HG03457 (cell line): Measurements from ENCODE around the gene ADCY6.

Experiments
- ATAC-seq: cut with Tn5 transposase; IDR thresholded peaks from one replicate; pipeline ENCODE4 v1.9.1; 2021; ENCODE audit warnings: moderate number of reproducible peaks; ENCODE audit not compliant: unreplicated experiment

The ADCY6 gene

DNA sequence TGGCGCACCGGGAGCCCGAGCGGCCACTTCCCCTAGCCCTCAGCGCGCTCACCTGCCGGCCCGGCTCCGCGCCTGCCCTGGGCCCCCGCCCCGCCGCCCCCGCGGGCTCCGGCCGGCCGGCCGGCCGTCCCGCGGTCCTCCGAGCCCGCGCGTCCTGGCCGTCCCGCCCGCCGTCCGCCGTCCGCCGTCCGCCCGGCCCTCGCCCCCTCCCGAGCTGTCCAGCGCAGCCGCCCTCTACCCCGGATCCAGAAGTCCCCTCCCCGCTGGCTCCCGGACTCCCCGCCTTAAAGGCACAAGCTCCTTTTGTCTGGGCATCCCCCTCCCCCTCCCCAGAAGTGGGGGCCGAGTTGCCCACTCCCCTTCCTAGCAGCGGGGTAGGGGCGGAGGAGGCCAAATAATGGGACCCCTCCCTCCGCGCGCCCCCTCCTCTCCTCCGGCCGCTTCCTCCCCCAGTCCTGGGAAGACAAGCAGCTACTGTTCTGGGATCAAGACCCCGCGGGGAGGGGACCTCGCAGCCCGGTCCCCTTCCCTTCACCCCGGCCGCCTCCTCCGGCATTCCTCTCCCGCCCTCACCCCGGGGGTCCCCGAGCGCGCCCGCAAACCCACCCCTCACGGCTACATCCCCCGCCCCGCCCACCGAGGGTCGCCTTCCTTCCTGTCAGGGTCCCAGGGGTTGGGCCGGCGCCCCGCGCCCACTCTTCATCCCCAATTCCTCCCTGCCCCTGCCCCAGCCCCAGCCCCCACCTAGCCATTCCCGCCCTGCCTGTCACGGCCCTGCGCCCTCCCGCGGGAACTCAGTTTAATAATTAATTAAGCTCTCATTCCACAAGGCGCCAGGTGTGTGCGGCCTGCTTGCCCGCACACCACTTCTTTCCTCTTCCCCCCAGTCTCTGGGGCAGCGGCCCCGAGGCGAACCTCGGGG lies at the start of gene ADCY6:
Gene ADCY6 (minus strand): TSS at position 236 of the 922 bp plus-strand sequence. CDS start 5,655 bp downstream, outside the sequence.
- ATAC-seq = no peak

DNA sequence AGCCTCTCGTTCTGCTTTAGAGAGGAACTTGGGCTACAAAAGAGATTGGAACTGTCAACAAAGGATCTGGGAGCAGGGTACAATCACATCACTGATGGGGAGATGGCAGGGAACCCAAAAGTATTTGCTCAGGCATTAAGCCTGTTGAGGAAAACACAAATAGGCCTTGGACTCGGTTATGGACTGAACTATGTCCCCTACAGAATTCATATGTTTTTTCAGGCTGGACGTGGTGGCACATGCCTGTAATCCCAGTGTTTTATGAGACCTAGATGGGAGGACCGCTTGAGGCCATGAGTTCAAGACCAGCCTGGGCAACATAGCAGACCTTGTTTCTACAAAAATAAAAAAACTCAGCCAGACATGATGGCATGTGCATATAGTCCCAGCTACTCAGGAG lies 49.2 kb upstream of the ADCY6 start:
- ATAC-seq = no peak

DNA sequence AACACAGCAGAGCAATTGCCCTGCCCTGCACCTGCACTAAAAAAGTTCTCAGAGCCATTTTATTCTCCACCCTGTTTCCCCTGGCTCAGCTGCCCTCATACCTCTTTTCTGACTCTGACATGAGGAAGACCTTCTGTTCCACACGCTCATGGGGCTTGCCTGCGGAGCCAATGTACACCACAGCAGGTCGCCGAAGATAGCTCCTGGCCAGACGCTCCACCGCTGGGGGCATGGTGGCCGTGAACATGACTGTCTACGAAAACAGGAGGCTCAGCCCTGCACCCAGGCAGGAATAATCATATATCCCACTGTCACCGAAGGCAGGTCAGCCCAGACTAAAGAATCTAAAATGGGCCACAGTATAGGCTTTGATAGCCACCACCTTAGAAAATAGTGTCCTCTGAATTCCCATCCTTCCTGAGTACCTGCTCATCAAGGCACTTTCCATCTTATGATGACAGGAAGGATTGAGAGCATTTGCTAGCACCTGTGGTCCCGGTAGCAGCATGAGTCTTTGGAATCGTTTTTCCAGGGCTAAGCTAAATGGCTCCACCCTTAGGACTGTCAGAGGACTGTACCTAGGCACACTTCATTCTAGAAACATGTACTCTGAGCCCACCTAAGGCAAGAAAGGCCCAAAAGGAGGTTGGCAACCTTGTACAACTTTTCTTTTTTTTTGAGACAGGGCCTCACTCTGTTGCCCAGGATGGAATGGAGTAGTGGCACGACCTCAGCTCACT lies 43.6 kb upstream of the ADCY6 start:
- ATAC-seq = no peak

DNA sequence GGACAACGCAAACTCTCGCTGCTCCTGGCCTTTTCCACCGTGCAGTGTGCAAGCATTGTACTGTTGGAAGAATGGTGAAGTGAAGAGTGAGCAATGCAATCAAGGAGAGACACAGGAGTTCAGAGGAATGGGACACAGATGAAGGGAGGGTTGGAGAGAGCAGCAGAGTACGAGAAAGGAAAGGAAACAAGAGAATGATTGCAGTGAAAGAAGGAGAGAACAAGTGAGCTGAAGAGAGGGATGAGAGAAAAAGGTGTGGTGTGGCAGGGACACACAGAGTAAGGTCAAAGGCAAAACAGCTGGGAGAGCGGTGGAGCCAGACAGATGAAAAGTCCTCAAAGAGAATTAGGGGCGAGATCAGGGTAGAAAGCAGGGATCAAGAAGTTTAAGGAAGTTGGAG lies 42.4 kb upstream of the ADCY6 start:
- ATAC-seq = no peak

DNA sequence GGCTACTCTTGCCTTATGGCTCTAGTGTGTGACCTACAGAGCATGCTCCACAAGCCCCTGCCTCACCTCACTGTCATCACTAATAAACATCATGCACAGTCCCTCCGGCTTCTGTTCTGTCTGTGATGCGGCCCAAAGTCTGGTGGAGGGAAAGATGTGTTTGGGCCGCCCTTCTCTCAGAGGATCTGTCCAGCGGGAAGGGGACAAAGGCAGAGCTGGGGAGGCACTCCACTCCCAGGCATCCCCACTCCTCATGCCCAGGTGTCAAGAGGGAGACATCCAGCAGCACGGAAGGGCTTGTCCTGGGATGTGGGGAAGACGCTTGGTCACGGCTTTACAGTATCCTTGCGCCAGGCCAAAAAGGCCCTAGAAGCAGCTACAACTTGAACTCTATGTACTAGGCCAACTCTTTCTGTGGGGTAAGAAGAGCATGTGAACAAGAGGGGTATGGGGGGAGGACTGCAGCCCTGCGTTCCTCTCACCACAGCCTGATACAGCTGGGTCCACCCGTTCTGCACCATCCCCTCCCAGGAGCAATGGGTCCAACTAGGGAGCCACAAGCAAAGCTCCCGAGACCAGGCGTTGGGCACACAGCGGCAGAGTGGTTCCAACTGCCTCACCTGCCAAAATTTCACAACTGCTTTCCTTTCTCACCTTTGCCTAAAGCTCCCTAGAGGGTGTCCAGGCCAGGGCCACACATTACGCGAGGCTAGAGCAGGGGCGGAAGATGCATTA lies 40.1 kb upstream of the ADCY6 start:
- ATAC-seq = no peak

DNA sequence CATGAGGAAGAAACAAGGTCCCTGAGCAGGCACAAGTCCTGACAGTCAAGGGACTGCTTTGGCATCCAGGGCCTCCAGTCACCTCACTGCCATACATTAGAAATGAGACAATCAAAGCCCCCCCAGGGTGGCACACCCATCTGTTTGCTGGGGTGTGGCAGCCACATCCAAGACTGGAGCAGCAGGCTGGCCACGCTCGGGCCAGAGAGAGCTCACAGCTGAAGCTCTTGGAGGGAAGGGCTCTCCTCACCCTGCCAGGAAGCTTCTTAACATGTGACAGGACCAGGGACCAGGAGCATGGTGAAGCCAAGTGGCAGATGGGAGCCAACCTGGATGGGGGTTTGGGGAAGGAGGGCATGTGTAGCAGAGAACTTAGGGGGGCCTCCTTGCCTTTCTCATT lies 39.4 kb upstream of the ADCY6 start:
- no peak for ATAC-seq

DNA sequence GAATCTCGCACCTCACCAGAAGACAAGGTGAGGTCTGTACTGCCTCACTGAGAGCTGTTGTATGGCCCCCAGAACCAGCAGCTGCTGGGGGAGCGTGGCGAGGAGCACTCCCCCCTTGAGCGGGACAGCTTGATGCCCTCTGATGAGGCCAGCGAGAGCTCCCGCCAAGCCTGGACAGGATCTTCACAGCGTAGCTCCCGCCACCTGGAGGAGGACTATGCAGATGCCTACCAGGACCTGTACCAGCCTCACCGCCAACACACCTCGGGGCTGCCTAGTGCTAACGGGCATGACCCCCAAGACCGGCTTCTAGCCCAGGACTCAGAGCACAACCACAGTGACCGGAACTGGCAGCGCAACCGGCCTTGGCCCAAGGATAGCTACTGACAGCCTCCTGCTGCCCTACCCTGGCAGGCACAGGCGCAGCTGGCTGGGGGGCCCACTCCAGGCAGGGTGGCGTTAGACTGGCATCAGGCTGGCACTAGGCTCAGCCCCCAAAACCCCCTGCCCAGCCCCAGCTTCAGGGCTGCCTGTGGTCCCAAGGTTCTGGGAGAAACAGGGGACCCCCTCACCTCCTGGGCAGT lies 38.7 kb upstream of the ADCY6 start:
- no peak for ATAC-seq

DNA sequence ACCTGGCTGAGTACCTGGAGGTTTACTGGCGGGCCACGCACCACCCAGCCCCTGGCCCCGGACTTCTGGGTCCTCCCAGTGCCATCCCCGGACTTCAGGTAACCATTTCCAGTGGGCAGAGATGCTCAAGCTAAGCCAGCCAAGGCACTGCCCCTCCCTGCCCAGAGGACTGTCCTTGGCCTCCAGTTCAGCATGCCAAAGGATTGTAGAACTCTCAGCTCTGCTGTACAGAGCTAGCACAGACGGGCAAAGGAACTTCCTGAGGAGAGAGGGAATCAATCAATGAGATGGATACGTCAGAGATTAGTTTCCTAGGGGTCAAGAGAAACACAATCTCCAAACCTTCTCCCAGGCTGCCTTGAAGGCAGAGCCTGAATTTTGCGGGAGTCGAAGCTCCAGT lies 38.1 kb upstream of the ADCY6 start:
- ATAC-seq = no peak

DNA sequence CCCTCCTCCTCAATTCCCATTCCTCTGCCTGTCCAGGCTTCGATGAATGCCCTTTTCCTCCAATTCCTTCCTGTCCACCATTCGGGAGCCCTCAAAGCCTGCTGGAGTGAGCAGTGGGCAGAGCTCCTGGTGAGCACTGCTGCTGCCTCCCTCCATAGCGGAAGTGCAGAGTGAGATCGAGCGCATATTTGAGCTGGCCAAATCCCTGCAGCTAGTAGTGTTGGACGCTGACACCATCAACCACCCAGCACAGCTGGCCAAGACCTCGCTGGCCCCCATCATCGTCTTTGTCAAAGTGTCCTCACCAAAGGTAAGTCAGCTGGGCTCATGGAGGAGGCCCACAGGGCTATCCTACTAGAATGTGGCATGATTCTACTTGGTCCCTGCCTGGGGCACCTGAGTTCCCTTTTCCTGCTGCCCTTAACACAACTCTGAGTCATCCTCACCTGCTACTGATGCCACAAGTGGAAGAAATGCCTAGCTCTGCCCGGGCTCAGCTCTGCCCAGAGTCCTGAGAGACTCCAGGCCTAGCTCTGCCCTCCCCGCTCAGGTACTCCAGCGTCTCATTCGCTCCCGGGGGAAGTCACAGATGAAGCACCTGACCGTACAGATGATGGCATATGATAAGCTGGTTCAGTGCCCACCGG lies 37.4 kb upstream of the ADCY6 start:
- no peak for ATAC-seq

DNA sequence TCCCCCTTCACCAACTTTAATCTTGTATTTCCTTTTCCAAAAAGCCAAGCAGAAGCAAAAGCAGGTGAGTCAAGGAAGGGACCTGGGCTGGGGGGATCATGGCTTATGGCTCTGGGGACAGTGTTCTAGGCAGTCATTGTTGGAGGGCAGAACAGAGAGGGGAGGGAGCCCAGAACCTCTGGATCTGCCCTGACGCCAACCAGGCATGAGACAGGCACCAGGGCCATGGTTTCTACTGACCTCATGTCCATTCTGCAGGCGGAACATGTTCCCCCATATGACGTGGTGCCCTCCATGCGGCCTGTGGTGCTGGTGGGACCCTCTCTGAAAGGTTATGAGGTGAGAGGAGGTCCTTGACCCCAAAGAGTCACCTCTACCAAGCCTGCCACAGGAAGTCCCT lies 36.0 kb upstream of the ADCY6 start:
- no peak for ATAC-seq

DNA sequence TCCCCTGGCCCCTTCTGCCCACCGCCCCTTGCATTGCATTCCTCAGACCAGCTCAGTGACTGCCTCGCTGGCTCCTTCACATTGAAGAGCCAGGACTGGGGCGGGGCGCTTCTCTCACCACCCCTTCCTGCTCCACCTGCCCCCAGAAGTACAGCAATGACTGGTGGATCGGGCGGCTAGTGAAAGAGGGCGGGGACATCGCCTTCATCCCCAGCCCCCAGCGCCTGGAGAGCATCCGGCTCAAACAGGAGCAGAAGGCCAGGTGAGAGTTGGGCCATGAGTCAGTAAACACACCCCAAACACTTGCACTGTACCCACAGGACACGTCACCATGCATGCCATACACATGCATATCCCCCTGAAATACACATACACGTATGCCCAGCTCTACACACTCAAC lies 35.2 kb upstream of the ADCY6 start:
- ATAC-seq = no peak

DNA sequence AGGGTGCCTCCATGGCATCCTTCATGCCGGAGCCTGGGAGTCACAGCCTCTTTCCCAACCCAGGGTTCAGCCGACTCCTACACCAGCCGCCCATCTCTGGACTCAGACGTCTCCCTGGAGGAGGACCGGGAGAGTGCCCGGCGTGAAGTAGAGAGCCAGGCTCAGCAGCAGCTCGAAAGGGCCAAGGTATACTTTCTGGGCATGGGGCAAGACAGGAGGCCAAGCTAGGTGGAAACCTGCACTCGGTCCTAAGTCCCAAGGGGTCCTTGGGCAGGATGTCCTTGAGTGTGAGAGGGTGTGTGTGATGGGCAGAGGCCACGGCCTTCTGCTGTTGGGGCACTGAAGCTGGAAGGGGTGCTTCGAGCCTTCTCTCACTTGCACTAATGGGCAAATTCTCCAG lies 34.4 kb upstream of the ADCY6 start:
- ATAC-seq = no peak

DNA sequence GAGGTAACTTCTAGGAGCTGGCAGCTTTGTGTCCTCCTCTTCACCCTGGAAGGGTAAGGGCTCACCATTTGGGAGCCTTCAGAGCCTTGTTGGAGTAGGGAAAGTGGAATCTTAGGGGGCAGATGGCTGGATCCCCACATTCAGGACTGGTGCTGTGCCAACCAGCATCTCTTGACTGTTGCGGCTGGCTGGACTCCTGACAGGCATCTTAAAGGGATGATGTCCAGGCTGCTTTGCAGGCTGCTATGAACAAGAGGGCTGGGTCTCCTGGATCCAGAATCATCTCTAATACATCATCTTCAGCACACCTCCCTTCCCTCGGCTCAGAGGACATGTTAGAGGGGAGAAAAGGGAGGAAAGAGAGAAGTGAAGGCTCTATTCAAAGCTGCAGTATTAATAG lies 33.8 kb upstream of the ADCY6 start:
- ATAC-seq = no peak

DNA sequence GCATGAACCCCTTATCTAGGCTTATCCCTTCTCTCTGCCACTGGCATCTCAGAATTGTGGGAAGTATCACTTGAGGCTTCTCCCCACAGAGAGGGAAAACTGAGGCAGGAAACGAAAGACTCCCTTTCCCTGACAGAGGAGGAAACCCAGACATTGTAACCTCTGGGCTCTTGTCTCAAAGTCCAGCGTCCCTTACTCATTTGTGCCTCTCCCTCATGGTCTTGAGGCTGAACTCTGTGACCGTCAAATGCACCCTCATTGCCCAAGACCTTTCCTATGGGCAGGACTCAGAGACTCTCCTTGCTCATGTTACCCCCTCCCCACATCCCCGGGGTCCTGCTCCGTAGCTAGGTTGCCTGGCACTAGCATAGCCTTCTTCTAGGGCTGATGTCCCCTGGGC lies 33.2 kb upstream of the ADCY6 start:
- ATAC-seq = no peak

DNA sequence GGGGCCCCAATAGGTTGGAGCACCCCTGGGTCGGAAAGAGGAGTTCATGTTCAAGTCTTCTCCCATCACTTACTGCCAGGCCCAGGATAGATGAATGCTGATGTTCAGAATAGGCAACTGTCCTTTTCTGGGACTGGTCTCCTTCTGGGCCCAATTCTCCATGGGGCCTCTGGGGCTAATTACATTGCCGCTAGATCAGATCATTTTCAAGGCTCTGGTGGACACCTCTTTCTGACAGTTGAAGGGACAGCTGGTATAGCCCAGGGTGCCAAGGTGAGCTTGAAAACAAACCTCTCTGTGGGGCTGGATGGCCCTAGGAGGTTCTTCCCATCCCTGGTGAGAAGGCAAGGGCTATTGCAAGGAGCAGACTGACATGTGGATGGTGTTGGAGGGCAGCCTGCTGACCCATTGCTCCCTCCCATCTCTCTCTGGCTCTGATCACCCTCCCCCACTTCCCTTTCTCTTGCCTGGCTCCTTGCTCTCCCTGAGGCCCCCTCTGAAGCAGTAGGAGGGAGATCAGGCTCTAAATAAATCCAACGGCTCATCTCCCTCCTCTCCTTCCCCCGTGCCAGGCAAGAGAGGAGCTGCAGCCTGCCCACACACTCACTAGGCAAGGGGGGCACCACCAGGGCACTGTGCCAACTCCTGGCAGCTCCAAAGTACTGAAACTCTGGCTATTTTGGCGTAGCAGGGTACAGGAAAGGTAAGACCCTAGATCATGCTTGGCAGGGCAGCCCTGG lies 31.3 kb upstream of the ADCY6 start:
- no peak for ATAC-seq

DNA sequence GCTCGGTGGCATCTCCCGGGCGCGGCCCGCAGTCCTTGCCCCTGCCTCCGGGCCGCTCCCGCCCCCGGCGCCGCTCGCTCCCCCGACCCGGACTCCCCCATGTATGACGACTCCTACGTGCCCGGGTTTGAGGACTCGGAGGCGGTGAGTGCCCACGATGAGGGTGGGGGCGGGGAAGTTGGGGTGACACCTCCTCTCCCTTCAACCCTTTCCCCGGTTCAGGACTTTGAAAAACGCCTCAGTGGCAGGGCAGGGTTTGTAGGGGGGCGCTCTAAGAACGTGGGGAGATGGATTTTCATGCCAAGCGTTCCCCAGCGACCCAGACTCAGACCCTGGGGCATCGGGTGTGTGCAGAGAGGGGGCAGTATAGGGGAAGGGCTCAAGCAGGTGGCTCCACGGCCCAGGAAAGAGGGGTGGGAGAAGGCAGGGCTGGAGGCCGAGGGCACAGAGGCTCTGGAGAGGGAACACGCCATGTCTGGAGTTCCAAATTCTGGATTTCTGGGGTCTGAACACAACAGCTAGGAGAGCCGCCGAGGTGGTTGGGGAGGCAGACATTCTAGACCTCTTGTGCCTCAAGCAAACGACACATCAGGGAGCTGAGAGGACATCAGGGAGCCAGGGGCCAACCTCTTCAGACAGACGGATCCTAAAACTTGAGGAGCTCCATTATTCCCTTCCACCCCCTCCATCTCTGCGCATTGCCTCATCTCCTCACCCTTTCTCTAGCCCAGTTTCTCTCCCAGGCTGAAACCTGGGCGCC lies 30.1 kb upstream of the ADCY6 start:
- ATAC-seq = no peak

DNA sequence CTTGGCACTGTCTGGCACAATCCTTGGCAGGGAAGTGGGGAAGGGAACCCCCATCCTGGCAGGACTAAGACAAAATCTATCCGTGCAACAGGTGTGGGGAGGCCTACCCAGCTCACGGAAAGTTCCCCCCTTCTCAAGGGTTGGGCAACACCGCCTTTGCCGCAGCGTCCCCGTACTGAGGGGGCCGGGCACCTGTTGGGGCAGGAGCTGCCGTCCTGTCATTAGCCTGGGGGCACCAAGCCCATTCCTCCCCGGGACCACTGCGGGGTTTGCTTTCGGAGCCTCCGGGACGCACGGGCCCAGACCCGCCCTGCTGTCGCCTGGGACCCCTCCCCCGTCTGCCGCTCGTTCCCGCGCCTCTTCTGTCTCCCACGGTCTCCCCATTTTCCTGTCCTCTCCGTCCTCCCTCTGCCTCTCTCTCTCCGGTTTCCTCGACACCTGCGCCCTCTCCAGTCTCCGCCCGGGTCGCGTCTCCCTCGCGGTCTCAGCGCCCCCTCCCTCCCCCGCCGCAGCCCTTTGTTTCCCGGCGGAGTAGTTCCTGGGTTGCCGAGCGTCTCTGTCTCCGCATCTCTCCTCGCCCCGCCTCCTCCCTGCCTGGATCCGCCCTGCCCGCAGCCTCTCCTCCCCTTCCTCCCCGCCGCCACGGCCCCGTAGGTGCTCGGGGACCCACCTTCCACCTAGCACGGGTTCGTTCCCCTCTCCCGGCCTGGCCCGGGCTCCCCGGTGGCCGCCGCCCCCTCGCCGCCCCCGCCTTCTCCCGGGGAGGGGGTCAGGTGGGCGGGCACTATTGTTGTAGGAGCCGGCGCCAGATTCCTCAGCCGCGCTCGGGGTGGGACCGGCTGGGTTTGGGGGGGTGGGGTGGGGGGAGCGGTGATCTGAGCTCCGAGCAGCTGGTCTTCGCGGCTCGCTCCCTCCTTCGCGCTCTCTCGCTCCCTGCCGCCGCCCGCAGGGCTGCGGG lies 29.3 kb upstream of the ADCY6 start, which contains the start of gene CACNB3:
Gene CACNB3 (plus strand): TSS at position 624 of the 958 bp plus-strand sequence. CDS start 434 bp downstream, outside the sequence.
- ATAC-seq = no peak
